Breast epithelium (tissue), 4 donors: Measurements from ENCODE around the gene WDR37. TPM values are rescaled to one million over a fixed set of nuclear protein-coding genes. Genes with fewer than 3 reads are reported as not detected.

Source experiments
- DNase-seq, 2 donors: peaks; one replicate each; pipeline ENCODE4 v3.0.0-alpha.2; 2019; ENCODE audit warnings: low spot score in 2 of 2
- H3K27ac ChIP-seq, 2 donors: fragments of 200-600 bp; sonication (generic) in 1 of 2; one replicate each; pipeline ENCODE4 v1.5.1; 2016 to 2019; ENCODE audit warnings: mild to moderate bottlenecking in 1 of 2
- H3K27me3 ChIP-seq, 2 donors: fragments of 200-600 bp; sonication (generic) in 1 of 2; one replicate each; pipeline versions ENCODE4 v1.5.1 to v1.6.0; 2017 to 2019; ENCODE audit warnings: control low read depth in 1 of 2, mild to moderate bottlenecking in 1 of 2
- H3K36me3 ChIP-seq: fragments of 200-600 bp; one replicate; pipeline ENCODE4 v1.5.1; 2019
- H3K4me1 ChIP-seq, 2 donors: fragments of 200-600 bp; sonication (generic); one replicate each; pipeline ENCODE4 v1.5.1; 2016 to 2019; ENCODE audit warnings: control low read depth in 1 of 2
- H3K4me3 ChIP-seq, 3 donors: fragments of 200-600 bp; sonication (generic); 1 replicate in 2 of 3; 2 replicates in 1 of 3; pipeline ENCODE4 v1.5.1; 2016 to 2019; ENCODE audit warnings: mild to moderate bottlenecking in 3 of 3, moderate library complexity in 2 of 3
- H3K9me3 ChIP-seq, 2 donors: fragments of 200-600 bp; sonication (generic) in 1 of 2; one replicate each; pipeline ENCODE4 v1.5.1; 2016 to 2019; ENCODE audit warnings: control low read depth in 1 of 2
- CTCF ChIP-seq, 3 donors: fragments of 450-650 bp; IDR thresholded peaks; one replicate each; pipeline ENCODE4 v1.5.1; 2016 to 2017; ENCODE audit warnings: antibody characterized with exemption in 3 of 3, mild to moderate bottlenecking in 3 of 3, moderate library complexity in 3 of 3
- POLR2A ChIP-seq: fragments of 450-650 bp; IDR thresholded peaks from one replicate; pipeline ENCODE4 v1.6.1; 2016; ENCODE audit warnings: antibody characterized with exemption, mild to moderate bottlenecking, moderate library complexity
- POLR2AphosphoS5 ChIP-seq, 3 donors: sonication (generic); formaldehyde crosslinking; IDR thresholded peaks; one replicate each; pipeline ENCODE4 v1.6.1; 2017; ENCODE audit warnings: antibody characterized with exemption in 3 of 3
- intact Hi-C: fragments of 100-400 bp; cut with DNase I; formaldehyde crosslinking; loops from one replicate; pipeline ENCODE4 v1.15.1; 2023; ENCODE audit warnings: low total_unique reads
- total RNA-seq, 3 donors: library from RNA; depleted of rRNA; stranded (reverse); fragments of >200 nt; gene quantifications; one replicate each; pipeline ENCODE4 v1.1.0, GENCODE V29; 2016

WDR37 gene
- total RNA-seq, 3 donors from 2014 or later = 13.9 to 18.0 (median 14.4) TPM

DNA sequence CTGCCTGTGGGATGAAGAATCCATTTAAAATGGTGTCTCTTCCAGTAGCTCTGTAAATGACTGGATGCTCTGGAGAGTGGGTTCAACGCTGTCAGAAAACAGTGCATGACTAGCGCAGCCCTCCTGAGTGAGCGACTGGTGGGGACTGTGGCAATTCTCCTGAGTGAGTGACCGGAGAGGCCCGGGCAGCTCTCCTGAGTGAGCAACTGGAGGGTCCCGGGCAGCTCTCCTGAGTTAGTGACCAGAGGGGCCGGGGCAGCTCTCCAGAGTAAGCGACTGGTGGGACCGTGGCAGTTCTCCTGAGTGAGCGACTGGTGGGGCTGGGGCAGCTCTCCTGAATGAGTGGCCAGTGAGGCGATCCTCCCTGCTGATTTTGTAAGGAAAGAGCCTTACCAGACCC is 85.5 kb downstream of the WDR37 start:
- H3K9me3 ChIP-seq = peaks cover 12 to 39% of the 10 kb centered on the region in 2 donors
- DNase-seq = no peak
- TF ChIP-seq POLR2AphosphoS5 (IDR thresholded peaks at IDR 0.05) (no peak), POLR2A (no peak), CTCF (IDR thresholded peaks at IDR 0.05) (no peak)
- H3K4me1 ChIP-seq = no peaks in the 10 kb centered on the region
- intact Hi-C loops = no loop called here
- H3K4me3 ChIP-seq = no peak overlapping the region
- H3K27ac ChIP-seq = no peak overlapping the region
- H3K36me3 ChIP-seq = no peaks in the 10 kb centered on the region
- no peaks in the 10 kb centered on the region for H3K27me3 ChIP-seq

- H3K36me3 ChIP-seq = no peaks in the 10 kb centered on the region
- intact Hi-C loops = no loop called here
- H3K27ac ChIP-seq = no peak overlapping the region
- H3K4me3 ChIP-seq = no peak overlapping the region
- no peaks in the 10 kb centered on the region for H3K27me3 ChIP-seq
- no peaks in the 10 kb centered on the region for H3K4me1 ChIP-seq
- peaks cover 11 to 39% of the 10 kb centered on the region in 2 donors for H3K9me3 ChIP-seq
- no peak for TF ChIP-seq CTCF (IDR thresholded peaks at IDR 0.05)
- no peak for TF ChIP-seq POLR2A
- no peak for TF ChIP-seq POLR2AphosphoS5 (IDR thresholded peaks at IDR 0.05)
- DNase-seq = no peak
Measured at GRCh38 chr10:1142596-1142995, 86.4 kb downstream of the WDR37 start.

GRCh38 chr10:1147810-1148209 is 91.6 kb downstream of the WDR37 start:
- DNase-seq = no peak
- no peaks in the 10 kb centered on the region for H3K4me1 ChIP-seq
- no peaks in the 10 kb centered on the region for H3K36me3 ChIP-seq
- TF ChIP-seq POLR2AphosphoS5 (IDR thresholded peaks at IDR 0.05) (no peak), CTCF (IDR thresholded peaks at IDR 0.05) (no peak), POLR2A (no peak)
- intact Hi-C loops = no loop called here
- H3K9me3 ChIP-seq = peaks cover 0 to 20% of the 10 kb centered on the region in 2 donors
- H3K27me3 ChIP-seq = no peaks in the 10 kb centered on the region
- no peak overlapping the region for H3K4me3 ChIP-seq
- no peak overlapping the region for H3K27ac ChIP-seq

DNA sequence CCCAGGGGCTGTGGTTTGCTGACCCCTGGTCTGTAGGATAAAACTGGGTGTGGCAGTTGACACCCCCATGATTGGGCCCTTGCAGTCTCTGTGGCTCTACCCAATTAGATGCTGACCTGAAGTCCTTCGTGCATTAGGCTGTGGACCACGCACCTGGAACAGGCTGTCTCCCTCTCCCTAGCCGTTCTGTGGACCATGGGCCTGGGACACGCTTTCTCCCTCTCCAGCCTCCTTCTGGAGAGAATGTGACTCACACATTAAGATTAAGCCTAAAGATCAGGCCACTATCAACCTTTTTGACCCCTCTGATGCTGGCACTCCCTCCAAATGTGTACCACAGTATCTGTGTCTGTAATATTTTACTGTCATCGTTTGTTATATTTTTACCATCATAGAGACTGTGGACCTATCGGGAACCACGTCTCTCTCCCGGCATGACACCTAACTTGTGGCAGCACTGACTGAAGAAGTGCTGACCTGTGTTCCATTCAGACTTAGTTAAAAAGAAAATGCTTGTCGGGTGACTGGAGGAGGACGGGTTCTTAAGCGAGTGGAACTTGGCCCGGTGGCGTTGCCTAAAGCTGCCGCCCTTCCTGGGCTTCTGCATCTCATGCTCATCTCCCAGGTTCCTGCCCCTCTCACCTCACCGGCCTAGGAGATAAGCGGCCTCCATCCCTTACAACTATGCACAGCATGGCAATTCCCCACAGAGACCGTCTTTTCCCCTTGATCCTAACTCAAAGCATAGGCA is 92.8 kb downstream of the WDR37 start:
- Histone ChIP-seq H3K4me1 (no peaks in the 10 kb centered on the region), H3K27ac (no peak overlapping the region), H3K27me3 (no peaks in the 10 kb centered on the region), H3K9me3 (peaks cover 0 to 15% of the 10 kb centered on the region in 2 donors), H3K4me3 (no peak overlapping the region), H3K36me3 (no peaks in the 10 kb centered on the region)
- no peak for DNase-seq
- TF ChIP-seq CTCF (IDR thresholded peaks at IDR 0.05) = no peak
- no peak for TF ChIP-seq POLR2A
- TF ChIP-seq POLR2AphosphoS5 (IDR thresholded peaks at IDR 0.05) = no peak
- intact Hi-C loops = no loop called here

GRCh38 chr10:1149793-1150637 is 93.8 kb downstream of the WDR37 start:
- peaks cover 0 to 15% of the 10 kb centered on the region in 2 donors for H3K9me3 ChIP-seq
- DNase-seq = no peak
- H3K36me3 ChIP-seq = no peaks in the 10 kb centered on the region

More at GRCh38 chr10:1149793-1150637, 93.8 kb downstream of the WDR37 start:
- Histone ChIP-seq H3K4me3 (no peak overlapping the region), H3K27ac (no peak overlapping the region), H3K4me1 (no peaks in the 10 kb centered on the region), H3K27me3 (no peaks in the 10 kb centered on the region)
- intact Hi-C loops = no loop called here
- TF ChIP-seq POLR2AphosphoS5 (IDR thresholded peaks at IDR 0.05) (no peak), CTCF (IDR thresholded peaks at IDR 0.05) (no peak), POLR2A (no peak)
